T-helper 1 cell treated with Interleukin-12 subunit alpha and Interleukin-12 subunit beta and Interleukin-4 antibody, amounts not matched to agents 30 μg/mL and 1 μg/mL, for 36 hours (primary cell): Measurements from ENCODE around the gene MAP1LC3B.

Source experiments
- H3K27ac Mint-ChIP-seq: one replicate; pipeline ENCODE4 v1.8.0; 2021; ENCODE audit warnings: mild to moderate bottlenecking, mixed read lengths
- H3K27me3 Mint-ChIP-seq: one replicate; pipeline ENCODE4 v1.8.0; 2021; ENCODE audit warnings: low read depth, mixed read lengths
- H3K36me3 Mint-ChIP-seq: one replicate; pipeline ENCODE4 v1.8.0; 2021; ENCODE audit warnings: low read depth, mixed read lengths
- H3K4me1 Mint-ChIP-seq: one replicate; pipeline ENCODE4 v1.8.0; 2021; ENCODE audit warnings: low read depth, mixed read lengths
- H3K4me3 Mint-ChIP-seq: one replicate; pipeline ENCODE4 v1.8.0; 2021; ENCODE audit warnings: mild to moderate bottlenecking, moderate library complexity, mixed read lengths
- H3K9me3 Mint-ChIP-seq: one replicate; pipeline ENCODE4 v1.8.0; 2021; ENCODE audit warnings: mixed read lengths

Gene MAP1LC3B

DNA sequence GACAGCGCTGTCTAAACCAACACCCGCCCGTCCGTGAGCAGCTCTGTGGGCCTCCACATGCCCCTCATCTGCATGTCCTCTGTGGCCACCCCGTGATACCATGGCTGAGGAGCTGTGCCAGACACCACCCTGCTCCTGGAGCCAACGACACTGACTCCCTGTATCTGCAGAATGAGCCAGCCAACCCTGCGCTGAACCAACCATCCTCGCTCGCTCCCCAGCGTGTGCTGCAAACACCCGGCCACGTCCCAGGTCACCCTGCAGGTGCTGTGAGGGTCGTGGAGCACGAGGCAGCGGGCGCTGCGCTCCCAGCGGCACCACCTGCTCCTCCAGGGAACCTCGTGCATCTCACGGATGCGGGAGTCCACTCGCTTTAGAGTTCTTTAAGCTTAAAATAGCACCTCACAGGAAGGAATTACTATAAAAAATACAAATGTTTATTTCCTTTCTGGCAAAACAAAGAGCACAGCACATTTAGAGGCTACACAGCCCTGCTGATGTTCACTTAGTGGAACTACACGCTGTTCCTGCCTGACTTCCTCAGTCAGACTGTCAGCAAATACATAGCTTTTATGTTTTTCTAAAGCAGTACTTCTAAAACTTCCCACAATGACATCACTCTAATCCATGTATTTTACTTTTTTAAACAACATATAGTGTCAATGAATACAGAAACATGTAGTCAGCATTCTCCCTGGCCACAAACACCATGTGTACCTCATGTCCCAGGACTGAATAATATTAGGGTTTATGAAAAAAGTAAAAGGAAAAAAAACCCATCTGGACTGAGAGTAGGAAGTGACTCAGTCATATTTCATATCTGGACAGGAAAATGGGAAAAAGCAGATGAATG lies 43.5 kb downstream of the MAP1LC3B start:
- H3K27me3 Mint-ChIP-seq: peaks cover 15% of the 10 kb centered on the region
- H3K9me3 Mint-ChIP-seq: no peaks in the 10 kb centered on the region
- H3K4me1 Mint-ChIP-seq: peaks cover 8% of the 10 kb centered on the region
- no peak overlapping the region for H3K4me3 Mint-ChIP-seq
- peaks cover 1% of the 10 kb centered on the region for H3K36me3 Mint-ChIP-seq
- H3K27ac Mint-ChIP-seq: no peak overlapping the region

DNA sequence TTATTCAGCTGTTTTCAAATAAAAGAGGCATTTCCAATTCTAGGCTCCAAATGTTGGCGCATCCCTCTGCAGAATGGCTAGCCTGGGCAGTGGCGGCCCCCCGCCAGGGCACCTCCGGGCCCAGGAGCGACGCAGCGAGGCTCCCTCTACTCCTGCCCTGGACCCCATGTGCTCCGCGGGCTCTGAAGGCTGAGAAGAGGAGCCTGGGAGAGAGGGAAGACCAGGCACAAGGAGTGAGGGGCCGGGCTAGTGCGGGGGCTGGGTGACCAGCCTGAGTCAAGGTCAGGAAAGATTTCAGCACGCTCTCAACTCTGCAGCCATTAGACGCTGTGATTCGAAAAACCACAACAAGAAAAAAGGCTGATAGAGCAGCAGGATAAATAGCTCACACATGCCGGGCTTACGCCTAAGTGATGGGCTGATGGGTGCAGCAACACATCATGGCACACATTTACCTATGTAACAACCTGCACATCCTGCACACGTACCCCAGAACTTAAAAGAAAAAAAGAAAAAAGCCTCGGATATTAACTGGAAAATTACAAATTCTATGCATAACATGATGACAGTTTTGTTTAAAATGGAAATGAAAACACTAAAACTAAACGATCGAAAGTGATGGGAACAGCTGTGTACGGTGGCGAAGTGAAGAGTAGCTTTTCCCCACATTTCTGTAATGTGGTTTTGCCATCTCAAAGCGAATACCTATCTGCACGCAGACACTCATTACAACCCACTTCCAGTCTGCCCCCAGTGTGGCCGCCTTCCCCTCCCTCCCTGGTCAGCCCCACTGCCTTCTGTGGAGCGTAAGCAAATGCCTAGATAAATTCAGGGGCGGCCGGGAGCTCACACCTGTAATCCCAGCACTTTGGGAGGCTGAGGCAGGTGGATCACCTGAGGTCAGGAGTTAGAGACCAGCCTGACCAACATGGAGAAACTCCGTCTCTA lies 44.4 kb downstream of the MAP1LC3B start:
- Mint-ChIP-seq H3K4me1 (peaks cover 8% of the 10 kb centered on the region), H3K4me3 (peak overlapping the region; percentile 25), H3K36me3 (peaks cover 1% of the 10 kb centered on the region), H3K27ac (no peak overlapping the region), H3K9me3 (no peaks in the 10 kb centered on the region), H3K27me3 (peaks cover 15% of the 10 kb centered on the region)

DNA sequence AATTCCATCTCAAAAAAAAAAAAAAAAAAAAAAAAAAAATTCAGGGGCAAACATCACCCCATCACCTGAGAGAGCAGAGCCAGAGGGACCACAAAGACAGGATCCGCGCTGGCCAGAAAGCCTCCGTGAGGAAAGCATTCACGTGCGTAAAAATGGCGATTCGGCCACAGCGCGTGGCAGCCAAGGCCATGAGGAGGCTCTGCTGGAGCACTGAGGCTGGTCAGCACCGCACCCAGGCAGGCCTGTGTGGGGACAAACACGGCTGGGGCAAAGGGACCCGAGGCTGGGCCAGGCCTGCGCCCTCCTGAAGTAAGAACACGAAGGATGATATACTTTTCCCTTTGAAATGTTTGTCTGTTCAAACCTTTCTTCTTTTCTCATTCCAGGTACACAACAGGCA lies 45.2 kb downstream of the MAP1LC3B start:
- no peak overlapping the region for H3K4me3 Mint-ChIP-seq
- no peaks in the 10 kb centered on the region for H3K9me3 Mint-ChIP-seq
- peaks cover 1% of the 10 kb centered on the region for H3K36me3 Mint-ChIP-seq

DNA sequence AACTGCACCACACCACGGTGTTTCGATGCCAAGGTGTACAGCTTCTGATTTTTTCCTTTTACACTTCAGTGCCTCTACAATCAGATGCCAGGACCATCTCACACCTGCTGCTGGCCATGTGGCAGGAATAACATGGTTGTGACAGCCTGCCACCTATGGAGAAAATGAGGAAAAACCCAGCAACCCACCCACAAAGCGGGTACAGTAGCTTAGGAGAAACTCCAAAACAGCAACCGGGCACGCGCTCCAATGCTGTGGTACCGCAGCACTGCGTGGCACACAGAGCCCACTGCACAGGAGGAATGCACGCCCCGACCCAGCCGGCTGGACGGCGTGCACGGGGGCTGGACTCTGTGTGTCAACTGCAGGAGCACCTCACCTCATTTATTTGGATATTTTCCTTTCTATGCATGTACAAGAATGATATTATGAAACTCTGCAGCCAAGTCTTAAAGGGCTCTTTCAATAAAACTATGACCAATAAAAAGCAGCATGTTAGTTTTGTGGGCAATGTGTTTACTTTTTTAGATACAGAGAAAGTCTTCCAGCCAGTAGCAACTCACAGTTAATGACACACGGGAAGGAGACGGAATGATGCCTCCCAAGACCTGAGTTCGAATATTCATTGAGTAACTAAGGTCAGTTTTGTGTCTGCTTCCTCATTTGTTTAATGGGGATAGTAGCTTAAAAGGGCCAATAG lies 45.9 kb downstream of the MAP1LC3B start:
- Mint-ChIP-seq H3K4me3 (no peak overlapping the region), H3K4me1 (peaks cover 8% of the 10 kb centered on the region), H3K27ac (no peak overlapping the region), H3K9me3 (no peaks in the 10 kb centered on the region), H3K27me3 (peaks cover 15% of the 10 kb centered on the region), H3K36me3 (peaks cover under 1% of the 10 kb centered on the region)

More for the DNA sequence above, 45.2 kb downstream of the MAP1LC3B start:
- Mint-ChIP-seq H3K27ac (no peak overlapping the region), H3K4me1 (peaks cover 8% of the 10 kb centered on the region), H3K27me3 (peaks cover 15% of the 10 kb centered on the region)

DNA sequence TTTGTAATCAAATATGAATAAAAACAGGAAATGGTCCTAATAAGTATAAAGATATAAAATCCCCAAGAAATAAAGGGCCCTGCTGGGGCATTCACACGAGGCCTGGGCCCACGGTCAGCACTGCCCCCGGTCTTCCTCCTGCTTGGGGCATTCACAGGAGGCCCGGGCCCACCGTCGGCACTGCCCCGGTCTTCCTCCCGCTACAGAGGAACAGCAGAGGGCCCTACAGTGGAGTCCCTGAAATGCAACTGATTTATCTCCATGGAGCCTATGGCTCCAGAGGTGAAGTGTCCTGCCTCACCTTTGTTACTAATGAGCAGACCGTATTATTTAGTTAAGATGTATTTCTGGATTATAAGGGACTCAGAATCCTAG lies 46.5 kb downstream of the MAP1LC3B start:
- Mint-ChIP-seq H3K4me3 (no peak overlapping the region), H3K27ac (no peak overlapping the region), H3K27me3 (peaks cover 15% of the 10 kb centered on the region), H3K9me3 (no peaks in the 10 kb centered on the region), H3K36me3 (no peaks in the 10 kb centered on the region), H3K4me1 (peaks cover 8% of the 10 kb centered on the region)

DNA sequence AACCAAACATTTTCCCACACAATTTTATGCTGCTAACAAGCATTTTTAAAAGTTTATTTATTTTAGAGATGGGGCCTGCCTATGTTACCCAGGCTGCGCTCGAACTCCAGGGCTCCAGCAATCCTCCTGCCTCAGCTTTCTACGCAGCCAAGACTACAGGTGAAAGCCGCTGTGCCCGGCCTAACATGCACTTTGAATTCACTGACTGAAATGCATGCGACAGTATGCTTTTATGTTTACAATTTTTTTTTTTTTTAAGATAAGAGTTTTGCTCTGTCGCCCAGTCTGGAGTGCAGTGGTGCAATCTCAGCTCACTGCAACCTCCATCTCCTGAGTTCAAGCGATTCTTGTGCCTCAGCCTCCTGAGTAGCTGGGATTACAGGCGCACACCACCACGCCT lies 47.8 kb downstream of the MAP1LC3B start:
- Mint-ChIP-seq H3K36me3 (peaks cover 2% of the 10 kb centered on the region), H3K9me3 (no peaks in the 10 kb centered on the region), H3K4me1 (peaks cover 8% of the 10 kb centered on the region), H3K27ac (no peak overlapping the region), H3K4me3 (no peak overlapping the region), H3K27me3 (peaks cover 14% of the 10 kb centered on the region)

DNA sequence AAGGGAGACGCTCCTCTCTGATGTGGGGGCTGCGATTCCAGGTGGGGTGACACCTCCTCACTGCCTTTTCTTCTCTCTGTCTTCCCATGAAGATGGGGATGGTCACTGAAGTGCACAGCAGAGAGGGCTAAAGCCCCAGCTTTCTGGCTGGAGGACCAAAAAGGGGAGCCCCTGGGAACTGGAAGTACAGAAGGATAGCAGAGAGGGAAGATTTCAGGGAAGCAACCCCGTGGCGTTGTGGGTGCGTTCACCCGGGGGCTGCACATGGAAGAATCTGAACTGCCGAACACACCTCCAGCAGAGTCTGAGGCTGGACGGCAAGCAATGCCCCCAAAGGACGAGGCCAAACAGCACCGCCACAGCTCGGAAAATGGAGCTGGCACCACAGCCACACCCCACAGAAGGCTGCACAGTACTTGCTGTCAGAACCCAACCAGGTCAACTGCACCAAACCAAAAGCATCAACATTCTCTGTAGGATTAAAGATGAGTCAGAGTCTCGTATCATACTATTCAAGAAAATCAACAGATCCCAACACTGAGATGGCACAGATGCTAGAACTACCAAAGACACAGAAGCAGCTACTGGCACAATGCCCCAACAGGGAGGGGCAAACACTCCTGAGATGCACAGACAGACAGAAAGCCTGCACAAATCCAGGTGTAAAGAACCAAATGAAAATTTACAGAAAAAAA lies 49.9 kb downstream of the MAP1LC3B start:
- peaks cover 5% of the 10 kb centered on the region for H3K36me3 Mint-ChIP-seq
- no peak overlapping the region for H3K27ac Mint-ChIP-seq
- H3K4me3 Mint-ChIP-seq: no peak overlapping the region
- H3K9me3 Mint-ChIP-seq: no peaks in the 10 kb centered on the region
- no peaks in the 10 kb centered on the region for H3K27me3 Mint-ChIP-seq
- no peaks in the 10 kb centered on the region for H3K4me1 Mint-ChIP-seq

DNA sequence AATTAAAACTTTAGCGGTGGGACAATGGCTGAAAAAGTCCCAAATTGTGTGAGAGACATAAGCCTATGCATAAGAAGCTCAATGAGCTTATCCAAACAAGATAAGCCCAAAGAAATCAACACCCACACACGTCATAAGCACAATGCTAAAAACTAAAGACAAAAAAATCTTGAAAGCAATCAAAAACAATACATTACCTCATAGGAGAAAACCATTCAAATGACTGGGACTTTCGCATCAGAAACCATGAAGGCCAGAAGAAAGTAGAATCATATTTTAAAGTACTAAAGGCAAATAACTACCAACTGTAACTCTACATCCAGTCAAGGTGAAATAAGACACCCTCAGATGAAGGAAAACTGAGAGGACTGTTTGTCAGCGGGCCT lies 50.4 kb downstream of the MAP1LC3B start:
- Mint-ChIP-seq H3K27ac (no peak overlapping the region), H3K36me3 (peaks cover 5% of the 10 kb centered on the region), H3K9me3 (no peaks in the 10 kb centered on the region), H3K27me3 (no peaks in the 10 kb centered on the region), H3K4me1 (no peaks in the 10 kb centered on the region), H3K4me3 (no peak overlapping the region)

DNA sequence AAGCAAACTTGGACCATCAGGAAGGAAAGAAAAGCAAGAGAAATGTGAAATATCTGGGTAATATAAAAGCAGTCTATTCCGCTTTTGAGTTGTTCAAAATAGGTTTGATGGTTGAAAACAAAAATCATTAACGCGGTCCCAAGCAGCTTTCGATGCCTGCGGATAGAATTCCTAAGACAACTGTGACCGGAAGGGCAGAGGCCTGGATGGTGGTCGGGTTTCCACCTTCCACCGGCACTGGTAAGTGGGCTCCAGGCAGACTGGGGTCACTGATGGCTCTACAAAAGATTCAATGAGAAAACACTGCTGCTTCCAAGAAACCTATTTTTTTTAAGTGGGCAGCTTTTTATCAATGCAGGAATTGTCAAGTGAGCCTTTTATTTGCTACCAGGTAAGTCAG lies 50.9 kb downstream of the MAP1LC3B start:
- Mint-ChIP-seq H3K9me3 (no peaks in the 10 kb centered on the region), H3K36me3 (peaks cover 5% of the 10 kb centered on the region), H3K27me3 (no peaks in the 10 kb centered on the region), H3K4me3 (no peak overlapping the region), H3K4me1 (no peaks in the 10 kb centered on the region), H3K27ac (no peak overlapping the region)

DNA sequence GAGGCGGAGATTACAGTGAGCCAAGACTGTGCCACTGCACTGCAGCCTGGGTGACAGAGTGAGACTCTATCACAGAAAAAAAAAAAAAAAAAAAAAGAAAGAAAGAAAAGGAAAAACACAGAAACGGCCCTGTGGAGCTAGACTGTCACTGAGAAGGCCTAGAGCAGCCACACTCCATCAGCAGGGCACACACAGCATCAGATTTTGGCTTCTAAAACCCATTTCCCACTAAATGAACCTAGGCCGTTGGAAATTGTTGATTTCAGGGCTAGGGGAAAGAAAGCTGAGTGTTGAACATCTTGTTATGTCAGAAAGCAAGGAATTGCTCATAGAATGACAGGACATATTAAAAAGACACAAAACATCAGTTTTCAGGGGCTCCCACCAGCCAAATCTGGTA lies 51.8 kb downstream of the MAP1LC3B start:
- Mint-ChIP-seq H3K27ac (no peak overlapping the region), H3K9me3 (no peaks in the 10 kb centered on the region), H3K36me3 (peaks cover 5% of the 10 kb centered on the region), H3K4me1 (no peaks in the 10 kb centered on the region), H3K27me3 (no peaks in the 10 kb centered on the region), H3K4me3 (no peak overlapping the region)

DNA sequence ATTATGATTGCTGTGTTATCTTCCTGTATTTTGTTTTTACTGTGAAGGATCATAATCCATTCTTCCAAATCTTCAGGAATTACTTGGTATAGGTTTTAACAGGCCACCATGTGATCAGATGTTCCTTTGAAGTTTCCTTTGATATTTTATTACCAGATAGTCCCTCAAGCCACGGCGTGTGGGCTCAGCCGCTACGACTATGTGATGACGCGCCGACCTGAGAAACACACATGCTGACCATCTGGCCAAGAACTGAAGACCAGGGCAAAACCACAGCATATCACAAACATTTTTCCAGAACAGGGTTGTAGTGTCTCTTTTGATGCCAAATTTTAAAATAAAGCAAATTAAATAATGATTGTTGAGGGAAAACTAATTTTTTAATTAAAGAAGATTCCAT lies 53.4 kb downstream of the MAP1LC3B start:
- no peak overlapping the region for H3K27ac Mint-ChIP-seq
- no peaks in the 10 kb centered on the region for H3K9me3 Mint-ChIP-seq
- H3K36me3 Mint-ChIP-seq: peaks cover 5% of the 10 kb centered on the region
- H3K4me1 Mint-ChIP-seq: peaks cover 1% of the 10 kb centered on the region
- H3K27me3 Mint-ChIP-seq: no peaks in the 10 kb centered on the region
- H3K4me3 Mint-ChIP-seq: no peak overlapping the region

DNA sequence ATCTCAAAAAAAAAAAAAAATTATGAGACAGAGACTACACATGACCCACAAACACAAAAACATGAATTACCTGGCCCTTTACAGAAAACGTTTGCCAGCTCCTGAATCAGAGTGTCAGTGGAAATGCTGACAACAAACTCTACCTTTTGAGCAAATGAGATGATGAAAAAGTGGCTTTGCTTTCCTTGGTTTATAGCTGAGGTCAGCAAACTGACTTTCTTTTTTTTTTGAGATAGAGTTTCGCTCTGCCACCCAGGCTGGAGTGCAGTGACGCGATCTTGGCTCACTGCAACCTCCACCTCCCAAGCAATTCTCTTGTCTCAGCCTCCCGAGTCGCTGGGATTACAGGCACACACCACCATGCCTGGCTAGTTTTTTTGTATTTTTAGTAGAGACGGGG lies 54.3 kb downstream of the MAP1LC3B start:
- Mint-ChIP-seq H3K27ac (no peak overlapping the region), H3K4me3 (no peak overlapping the region), H3K36me3 (peaks cover 5% of the 10 kb centered on the region), H3K4me1 (peaks cover 1% of the 10 kb centered on the region), H3K9me3 (no peaks in the 10 kb centered on the region), H3K27me3 (no peaks in the 10 kb centered on the region)

DNA sequence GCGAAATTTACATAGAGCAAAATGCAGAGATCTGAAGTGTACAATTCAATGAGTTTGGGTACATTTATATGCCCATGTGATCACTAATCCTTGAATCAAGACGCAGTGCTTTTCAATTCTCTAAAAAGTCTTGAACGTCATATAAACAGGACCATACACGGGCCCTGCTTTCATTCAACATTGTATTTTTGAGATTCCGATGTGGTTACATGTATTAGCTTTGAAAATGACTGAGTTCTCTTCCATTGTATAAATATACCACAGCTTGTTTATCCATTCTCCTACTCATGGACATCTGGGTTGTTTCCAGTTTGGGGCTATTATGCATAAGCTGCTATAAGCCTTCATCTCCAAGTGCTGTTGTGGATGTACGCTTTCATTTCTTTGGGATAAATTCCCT lies 55.2 kb downstream of the MAP1LC3B start:
- Mint-ChIP-seq H3K27ac (no peak overlapping the region), H3K9me3 (no peaks in the 10 kb centered on the region), H3K4me1 (peaks cover 1% of the 10 kb centered on the region), H3K27me3 (no peaks in the 10 kb centered on the region), H3K36me3 (peaks cover 5% of the 10 kb centered on the region), H3K4me3 (no peak overlapping the region)

DNA sequence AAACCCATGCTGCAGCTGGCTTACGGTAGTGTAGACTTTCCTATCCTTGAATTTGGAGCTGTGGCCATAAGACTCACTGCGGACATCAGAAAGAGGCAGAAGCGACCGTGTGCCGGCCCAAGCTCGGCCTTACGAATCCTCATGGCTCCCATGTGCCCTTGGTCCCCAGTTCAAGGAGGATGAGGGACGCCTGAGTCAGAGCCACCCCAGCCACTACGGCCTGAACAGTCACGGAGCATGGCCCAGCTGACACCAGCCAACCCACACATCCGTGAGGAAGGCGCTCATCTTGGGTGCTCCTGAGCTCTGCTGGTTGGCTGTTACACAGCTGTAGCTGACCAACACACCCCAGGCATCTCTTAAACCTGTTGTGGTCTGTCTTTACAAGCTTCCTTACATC lies 56.7 kb downstream of the MAP1LC3B start:
- no peak overlapping the region for H3K4me3 Mint-ChIP-seq
- no peak overlapping the region for H3K27ac Mint-ChIP-seq
- H3K36me3 Mint-ChIP-seq: peaks cover 5% of the 10 kb centered on the region
- peaks cover 1% of the 10 kb centered on the region for H3K4me1 Mint-ChIP-seq
- no peaks in the 10 kb centered on the region for H3K9me3 Mint-ChIP-seq
- no peaks in the 10 kb centered on the region for H3K27me3 Mint-ChIP-seq
